Bronchial epithelial cell (primary cell): ENCODE measurements around the gene ZAP70. TPM values are rescaled to one million over a fixed set of nuclear protein-coding genes. Genes with fewer than 3 reads are reported as not detected.
A peak's percentile ranks its signal among the peaks of the same experiment; 100 is the strongest.

Experiments
- DNase-seq: peaks from one replicate; pipeline ENCODE4 v3.0.0-alpha.2; 2010; ENCODE audit warnings: low read depth
- FAIRE-seq: peaks from 2 replicates; lab custom pipeline; 2011; peaks lifted over from hg19 to GRCh38; lab: Jason Lieb, UNC
- H3K27me3 ChIP-seq: 2 replicates; pipeline ENCODE4 v1.5.1; 2011; ENCODE audit warnings: low read length; ENCODE audit not compliant: control insufficient read depth, insufficient read depth
- H3K36me3 ChIP-seq: 2 replicates; pipeline ENCODE4 v1.5.1; 2011; ENCODE audit warnings: low read length; ENCODE audit not compliant: control insufficient read depth, insufficient read depth
- H3K4me3 ChIP-seq: 2 replicates; pipeline ENCODE4 v1.5.1; 2011; ENCODE audit warnings: mild to moderate bottlenecking, low read depth, low read length, control low read depth
- CTCF ChIP-seq: IDR thresholded peaks from 2 replicates; pipeline ENCODE4 v1.5.1; 2011; ENCODE audit warnings: mild to moderate bottlenecking, moderate library complexity, low read length, control low read depth, inconsistent platforms; ENCODE audit not compliant: insufficient read depth, severe bottlenecking
- total RNA-seq: library from RNA; depleted of rRNA; stranded (reverse); fragments of >200 nt; gene quantifications from 2 replicates; pipeline ENCODE4 v1.2.1, GENCODE V29; 2014

The ZAP70 gene
- total RNA-seq, 1 donor from 2014 or later = not detected

- FAIRE-seq = peak; percentile 43
- Histone ChIP-seq H3K27me3 (no peaks in the 10 kb centered on the region), H3K36me3 (no peaks in the 10 kb centered on the region), H3K4me3 (no peak overlapping the region)
- no peak for TF ChIP-seq CTCF
- no peak for DNase-seq
These were observed 582 bp upstream of the ZAP70 start for GRCh38 chr2:97712693-97713295.

GRCh38 chr2:97714084-97714949 is 941 bp downstream of the ZAP70 start:
- no peak for TF ChIP-seq CTCF
- no peaks in the 10 kb centered on the region for H3K27me3 ChIP-seq
- H3K36me3 ChIP-seq = no peaks in the 10 kb centered on the region
- FAIRE-seq (no peak), DNase-seq (peak; percentile 45)
- H3K4me3 ChIP-seq = no peak overlapping the region

- FAIRE-seq (no peak), DNase-seq (no peak)
- Histone ChIP-seq H3K36me3 (no peaks in the 10 kb centered on the region), H3K4me3 (no peak overlapping the region), H3K27me3 (no peaks in the 10 kb centered on the region)
- TF ChIP-seq CTCF = no peak
These were observed 1.7 kb downstream of the ZAP70 start for GRCh38 chr2:97714950-97715652.

- no peaks in the 10 kb centered on the region for H3K36me3 ChIP-seq
- no peak for FAIRE-seq
These were observed 2.7 kb downstream of the ZAP70 start for GRCh38 chr2:97715951-97716694.

More at GRCh38 chr2:97715951-97716694, 2.7 kb downstream of the ZAP70 start:
- no peaks in the 10 kb centered on the region for H3K27me3 ChIP-seq
- no peak overlapping the region for H3K4me3 ChIP-seq
- no peak for TF ChIP-seq CTCF
- DNase-seq = no peak
